NCI-H187 treated with DMSO at 0.1 percent for 48 hours (cell line): ENCODE data around the gene CNOT10.

Source experiments
- DNase-seq: peaks from one replicate; lab custom pipeline; 2025; lab: John Stamatoyannopoulos, UW

The CNOT10 gene

GRCh38 chr3:32817558-32818228 is 132.7 kb downstream of the CNOT10 start, which contains the start of gene TRIM71:
Gene TRIM71 (plus strand): TSS chr3:32817997. CDS start chr3:32818081, 84 bp downstream.
- DNase-seq = no peak

GRCh38 chr3:32818229-32818969 is 133.4 kb downstream of the CNOT10 start:
- DNase-seq = no peak

- no peak for DNase-seq
Observed at GRCh38 chr3:32818970-32819511, 134.1 kb downstream of the CNOT10 start.

- no peak for DNase-seq
Observed at GRCh38 chr3:32819551-32820348, 134.8 kb downstream of the CNOT10 start.

- no peak for DNase-seq
Observed at GRCh38 chr3:32820430-32820829, 135.4 kb downstream of the CNOT10 start.

GRCh38 chr3:32820971-32821685 is 136.1 kb downstream of the CNOT10 start:
- DNase-seq = no peak

DNA sequence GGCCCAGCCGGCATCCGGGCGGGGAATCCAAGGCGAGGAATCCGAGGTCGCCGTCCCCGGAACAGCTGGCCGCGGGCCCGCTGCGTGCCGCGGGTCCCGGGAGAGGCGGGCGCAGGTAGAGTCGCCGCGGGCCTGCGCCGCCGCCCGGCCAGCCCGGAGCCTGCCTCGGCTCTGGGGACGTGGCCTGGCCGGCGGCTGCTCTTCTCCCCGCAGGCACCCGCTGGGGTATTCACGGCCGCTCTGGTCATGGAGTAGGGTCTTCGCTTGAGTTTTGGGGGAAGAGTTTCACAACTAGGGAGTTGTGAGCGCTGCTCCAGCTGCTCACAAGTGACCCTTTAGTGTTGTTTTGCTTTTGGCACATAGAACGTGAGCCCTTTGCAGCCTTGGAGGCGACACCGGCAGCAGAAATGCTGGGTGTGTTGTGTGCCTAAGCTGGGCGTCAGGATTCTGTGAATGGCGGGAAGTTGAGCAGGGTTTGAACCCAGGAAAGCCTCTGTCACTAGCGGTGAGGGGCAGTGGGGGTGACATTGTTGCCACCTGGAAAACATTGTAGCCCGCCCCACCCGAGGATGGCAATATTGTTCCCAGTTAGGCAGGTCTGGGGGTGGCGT is 136.8 kb downstream of the CNOT10 start:
- no peak for DNase-seq

GRCh38 chr3:32822609-32823498 is 137.9 kb downstream of the CNOT10 start:
- DNase-seq = no peak
